Chondrocyte (in vitro differentiated cells): ENCODE results near the gene SYT17. TPM values are rescaled to one million over a fixed set of nuclear protein-coding genes. Genes with fewer than 3 reads are reported as not detected.

Experiments used
- DNase-seq: peaks from one replicate; pipeline ENCODE4 v3.0.0; 2021; ENCODE audit warnings: mixed read lengths, low spot score
- H3K27ac Mint-ChIP-seq: one replicate; pipeline ENCODE4 v1.8.0; 2021; ENCODE audit warnings: mild to moderate bottlenecking, moderate library complexity, mixed read lengths; ENCODE audit not compliant: unreplicated experiment
- H3K27me3 Mint-ChIP-seq: 2 replicates; pipeline ENCODE4 v1.8.0; 2021; ENCODE audit warnings: low read depth, mixed read lengths
- H3K36me3 Mint-ChIP-seq: 2 replicates; pipeline ENCODE4 v1.8.0; 2021; ENCODE audit warnings: low read depth, mixed read lengths
- H3K4me1 Mint-ChIP-seq: 2 replicates; pipeline ENCODE4 v1.8.0; 2021; ENCODE audit warnings: low read depth, mild to moderate bottlenecking, mixed read lengths
- H3K4me3 Mint-ChIP-seq: one replicate; pipeline ENCODE4 v1.8.0; 2021; ENCODE audit warnings: mild to moderate bottlenecking, moderate library complexity, mixed read lengths; ENCODE audit not compliant: unreplicated experiment
- H3K9me3 Mint-ChIP-seq: 2 replicates; pipeline ENCODE4 v1.8.0; 2021; ENCODE audit warnings: low read depth, mixed read lengths
- CTCF ChIP-seq: fragments of 200-600 bp; sonication (generic); IDR thresholded peaks from 2 replicates; pipeline ENCODE4 v1.5.0; 2021; ENCODE audit warnings: antibody characterized with exemption, mild to moderate bottlenecking, moderate library complexity
- total RNA-seq: library from RNA; stranded (reverse); gene quantifications from 3 replicates; pipeline ENCODE4 v1.2.1, GENCODE V29; 2021

The SYT17 gene
- total RNA-seq, 1 donor from 2014 or later = 0.97 TPM

DNA sequence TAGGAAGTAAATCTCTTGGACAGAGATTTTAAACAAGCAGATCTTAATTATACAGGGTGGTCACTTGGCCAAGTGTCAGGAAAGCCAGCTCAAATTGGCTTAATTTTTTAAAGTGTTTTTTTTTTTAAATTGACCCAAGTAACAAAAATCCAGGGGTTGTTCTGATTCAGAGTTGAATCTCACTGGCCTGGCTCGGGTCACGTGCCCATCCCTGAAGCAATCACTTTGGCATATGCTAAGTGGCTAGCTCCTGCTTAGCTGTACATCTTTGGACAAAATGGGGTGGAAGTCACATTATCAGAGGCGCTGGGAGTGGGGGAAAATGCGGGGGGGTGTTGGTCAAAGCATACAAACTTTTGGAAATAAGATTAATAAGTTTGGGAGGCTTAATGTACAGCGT, 141.1 kb downstream of the SYT17 start:
- DNase-seq = no peak
- TF ChIP-seq CTCF = no peak
- H3K36me3 Mint-ChIP-seq = no peaks in the 10 kb centered on the region
- H3K9me3 Mint-ChIP-seq = no peaks in the 10 kb centered on the region
- no peak overlapping the region for H3K27ac Mint-ChIP-seq
- H3K4me3 Mint-ChIP-seq = no peak overlapping the region
- no peaks in the 10 kb centered on the region for H3K4me1 Mint-ChIP-seq
- H3K27me3 Mint-ChIP-seq = peaks cover 6% of the 10 kb centered on the region

DNA sequence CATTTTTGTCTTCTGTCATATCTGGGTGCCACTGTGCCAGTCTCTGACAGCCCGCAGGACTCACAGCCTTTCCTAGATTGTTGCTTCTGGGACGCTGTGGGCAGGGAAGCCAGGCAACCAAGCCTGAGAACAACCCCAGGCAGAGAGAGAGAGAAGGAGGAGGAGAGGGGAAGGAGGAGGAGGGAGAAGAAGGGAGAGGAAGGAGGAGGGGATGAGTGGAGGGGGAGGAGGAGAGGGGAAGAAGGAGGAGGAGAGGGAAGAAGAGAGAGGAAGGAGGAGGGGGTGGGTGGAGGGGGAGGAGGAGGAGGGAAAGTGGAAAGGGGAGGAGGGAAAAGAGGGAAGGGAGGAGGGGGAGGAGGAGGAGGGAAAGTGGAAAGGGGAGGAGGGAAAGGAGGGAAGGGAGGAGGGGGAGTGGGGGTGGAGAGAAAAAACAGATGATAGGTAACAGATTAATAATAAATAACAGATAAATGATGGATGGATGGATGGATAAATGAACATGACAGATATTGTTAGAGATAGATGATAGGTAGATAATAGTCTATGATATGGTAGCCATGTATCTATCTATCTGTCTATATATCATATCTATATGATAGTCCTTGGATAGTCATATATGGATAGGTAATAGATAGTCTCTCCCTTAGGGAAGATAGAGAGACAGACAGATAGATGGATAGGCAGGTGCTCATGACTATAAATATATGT, 146.8 kb downstream of the SYT17 start:
- Mint-ChIP-seq H3K4me1 (no peaks in the 10 kb centered on the region), H3K4me3 (no peak overlapping the region), H3K36me3 (no peaks in the 10 kb centered on the region), H3K27me3 (peaks cover 4% of the 10 kb centered on the region), H3K9me3 (no peaks in the 10 kb centered on the region), H3K27ac (no peak overlapping the region)
- TF ChIP-seq CTCF = no peak
- DNase-seq = no peak

GRCh38 chr16:19315889-19316433, 147.9 kb downstream of the SYT17 start:
- H3K27me3 Mint-ChIP-seq = peaks cover 4% of the 10 kb centered on the region
- no peak overlapping the region for H3K4me3 Mint-ChIP-seq
- H3K9me3 Mint-ChIP-seq = no peaks in the 10 kb centered on the region
- no peaks in the 10 kb centered on the region for H3K4me1 Mint-ChIP-seq
- H3K36me3 Mint-ChIP-seq = no peaks in the 10 kb centered on the region
- H3K27ac Mint-ChIP-seq = no peak overlapping the region
- TF ChIP-seq CTCF = no peak
- no peak for DNase-seq

GRCh38 chr16:19316846-19317245, 148.8 kb downstream of the SYT17 start:
- Mint-ChIP-seq H3K4me3 (no peak overlapping the region), H3K9me3 (no peaks in the 10 kb centered on the region)
- TF ChIP-seq CTCF = no peak

More at GRCh38 chr16:19316846-19317245, 148.8 kb downstream of the SYT17 start:
- Mint-ChIP-seq H3K27me3 (peaks cover 4% of the 10 kb centered on the region), H3K27ac (no peak overlapping the region), H3K36me3 (no peaks in the 10 kb centered on the region), H3K4me1 (no peaks in the 10 kb centered on the region)
- DNase-seq = no peak

Other genes with a start within 250 kb of the SYT17 start
- gene SMG1, start 241.8 kb upstream of the SYT17 start, total RNA-seq = 61.3 to 69.6 TPM (median 65.8 TPM) in 3 replicates
- gene TMC7, start 184.3 kb upstream of the SYT17 start, total RNA-seq = 1.2 to 1.8 TPM (median 1.6 TPM) in 3 replicates
- gene COQ7, start 100.6 kb upstream of the SYT17 start, total RNA-seq = 19.2 to 20.7 TPM (median 20.6 TPM) in 3 replicates
- 64.1 to 65.3 TPM (median 65.0 TPM) in 3 replicates for gene ITPRIPL2, start 54.3 kb upstream of the SYT17 start, total RNA-seq
- gene CLEC19A, start 117.5 kb downstream of the SYT17 start, total RNA-seq = not detected in 3 replicates
- not detected in 3 replicates for gene TMC5, start 249.6 kb downstream of the SYT17 start, total RNA-seq